ENCODE results near the gene HM13. TPM values are rescaled to one million over a fixed set of nuclear protein-coding genes. Genes with fewer than 3 reads are reported as not detected.
"Not testable (repeated sequence)": the region's sequence is repeated elsewhere in the genome, so short reads cannot be mapped to it uniquely, and the experiment has no call there.

Gene HM13
- total RNA-seq, 1 donor from 2014 or later = 46.7 TPM

GRCh38 chr20:31497838-31498540 lies 16.3 kb upstream of the HM13 start:
- ATAC-seq (peak; percentile 14), DNase-seq (ENCODE audit: missing footprints) (no peak)
- intact Hi-C loops (cut with DNase I) = no loop called here

DNA sequence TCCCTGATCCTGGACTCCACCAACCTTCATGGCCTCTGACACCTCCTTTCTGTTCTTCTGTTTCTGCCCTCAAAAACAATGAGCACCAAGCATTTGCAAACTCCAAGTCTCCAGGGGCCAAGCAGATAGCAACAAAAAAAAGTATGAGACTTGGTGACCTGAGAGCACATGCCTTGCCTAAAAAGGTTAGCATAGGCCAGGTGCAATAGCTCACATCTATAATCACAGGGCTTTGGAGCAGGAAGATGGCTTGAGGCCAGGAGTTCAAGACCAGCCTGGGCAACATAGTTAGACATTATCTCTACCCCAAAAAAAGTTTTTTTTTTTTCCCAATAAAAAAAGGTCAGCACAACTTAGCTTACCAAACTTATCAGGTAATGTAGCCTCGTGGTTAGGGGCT lies 13.7 kb upstream of the HM13 start:
- no peak for DNase-seq (ENCODE audit: missing footprints)

DNA sequence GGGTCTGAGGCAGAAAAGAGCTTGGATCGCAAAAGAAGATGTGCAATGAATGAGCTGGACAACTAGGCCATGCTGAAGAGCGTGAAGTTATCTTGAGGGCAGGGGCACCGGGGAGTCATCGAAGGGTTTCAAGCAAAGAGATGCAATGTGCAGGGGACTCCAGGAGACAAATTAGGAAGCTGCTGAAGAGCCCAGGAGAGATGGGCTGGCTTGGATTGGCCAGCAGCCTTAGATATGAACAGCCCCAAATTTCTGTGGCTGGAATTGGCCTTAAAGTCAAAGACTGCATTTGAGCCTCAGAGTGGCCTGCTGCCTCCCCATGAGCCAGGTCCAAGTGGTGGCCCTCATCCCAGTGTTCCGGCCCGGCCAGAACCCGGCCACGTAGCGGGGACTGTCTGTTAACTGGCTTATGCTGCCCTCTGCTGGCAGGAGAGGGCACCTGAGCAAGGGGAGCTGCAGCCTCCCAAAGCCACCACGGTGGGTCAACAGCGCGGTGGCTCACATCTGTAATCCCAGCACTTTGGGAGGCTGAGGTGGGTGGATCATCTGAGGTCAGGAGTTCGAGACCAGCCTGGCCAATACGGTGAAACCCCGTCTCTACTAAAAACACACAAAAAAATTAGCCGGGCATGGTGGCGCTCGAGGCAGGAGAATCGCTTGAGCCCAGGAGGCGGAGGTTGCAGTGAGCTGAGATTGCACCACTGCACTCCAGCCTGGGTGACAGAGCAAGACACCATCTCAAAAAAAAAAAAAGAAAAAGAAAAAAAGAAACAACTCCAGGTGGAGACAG lies 11.2 kb upstream of the HM13 start:
- peak; percentile 94 for DNase-seq (ENCODE audit: missing footprints)
- peak; percentile 99 for ATAC-seq
- intact Hi-C loops (cut with DNase I) = loop anchor here (1.0 kb wide), 1 partner anchor 43 kb away; no protein-coding TSS in a partner anchor

More for the DNA sequence above, 13.7 kb upstream of the HM13 start:
- intact Hi-C loops (cut with DNase I) = no loop called here
- ATAC-seq = no peak

GRCh38 chr20:31505903-31506302 lies 8.3 kb upstream of the HM13 start:
- no peak for ATAC-seq
- DNase-seq (ENCODE audit: missing footprints) = no peak
- intact Hi-C loops (cut with DNase I) = no loop called here

- DNase-seq (ENCODE audit: missing footprints) (no peak), ATAC-seq (no peak)
- intact Hi-C loops (cut with DNase I) = no loop called here
Observed at GRCh38 chr20:31508517-31509244, 5.6 kb upstream of the HM13 start.

GRCh38 chr20:31515072-31515774 lies 981 bp downstream of the HM13 start:
- intact Hi-C loops (cut with DNase I) = no loop called here
- ATAC-seq = no peak

GRCh38 chr20:31515775-31516107 lies 1.5 kb downstream of the HM13 start:
- ATAC-seq = no peak
- intact Hi-C loops (cut with DNase I) = no loop called here
- DNase-seq (ENCODE audit: missing footprints) = no peak

More at GRCh38 chr20:31515072-31515774, 981 bp downstream of the HM13 start:
- no peak for DNase-seq (ENCODE audit: missing footprints)

GRCh38 chr20:31516166-31516565 lies 1.9 kb downstream of the HM13 start:
- DNase-seq (ENCODE audit: missing footprints) (no peak), ATAC-seq (no peak)
- intact Hi-C loops (cut with DNase I) = no loop called here

- intact Hi-C loops (cut with DNase I) = no loop called here
- ATAC-seq = no peak
Observed at GRCh38 chr20:31516651-31517050, 2.4 kb downstream of the HM13 start.

DNA sequence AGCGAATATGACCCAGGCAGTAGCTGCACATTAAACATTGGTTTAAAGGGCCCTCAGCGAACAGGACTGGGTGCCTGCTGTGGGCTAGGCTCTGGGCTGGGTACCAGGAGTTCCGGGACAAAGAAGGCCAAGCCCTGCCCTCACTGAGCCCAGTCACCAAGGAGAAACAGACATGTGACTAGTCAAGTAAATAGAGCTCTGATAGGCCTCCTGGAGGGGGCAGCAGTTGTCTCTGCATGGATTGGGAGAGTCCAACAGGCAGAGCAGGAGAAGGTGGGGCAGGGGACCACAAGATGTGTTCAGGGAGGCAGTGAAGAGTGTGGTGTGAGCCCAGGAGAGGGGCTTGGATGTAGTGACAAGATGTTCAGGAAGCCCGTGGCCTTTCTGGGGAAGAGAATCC lies 3.1 kb downstream of the HM13 start:
- intact Hi-C loops (cut with DNase I) = no loop called here
- DNase-seq (ENCODE audit: missing footprints) = no peak
- no peak for ATAC-seq

More at GRCh38 chr20:31516651-31517050, 2.4 kb downstream of the HM13 start:
- DNase-seq (ENCODE audit: missing footprints) = no peak

GRCh38 chr20:31521267-31521666 lies 7.0 kb downstream of the HM13 start:
- ATAC-seq; intact Hi-C loops (cut with DNase I): not testable (repeated sequence)

GRCh38 chr20:31522731-31523130 lies 8.5 kb downstream of the HM13 start:
- DNase-seq (ENCODE audit: missing footprints) (no peak), ATAC-seq (no peak)
- intact Hi-C loops (cut with DNase I) = no loop called here

More at GRCh38 chr20:31521267-31521666, 7.0 kb downstream of the HM13 start:
- DNase-seq (ENCODE audit: missing footprints) = not testable (repeated sequence)

DNA sequence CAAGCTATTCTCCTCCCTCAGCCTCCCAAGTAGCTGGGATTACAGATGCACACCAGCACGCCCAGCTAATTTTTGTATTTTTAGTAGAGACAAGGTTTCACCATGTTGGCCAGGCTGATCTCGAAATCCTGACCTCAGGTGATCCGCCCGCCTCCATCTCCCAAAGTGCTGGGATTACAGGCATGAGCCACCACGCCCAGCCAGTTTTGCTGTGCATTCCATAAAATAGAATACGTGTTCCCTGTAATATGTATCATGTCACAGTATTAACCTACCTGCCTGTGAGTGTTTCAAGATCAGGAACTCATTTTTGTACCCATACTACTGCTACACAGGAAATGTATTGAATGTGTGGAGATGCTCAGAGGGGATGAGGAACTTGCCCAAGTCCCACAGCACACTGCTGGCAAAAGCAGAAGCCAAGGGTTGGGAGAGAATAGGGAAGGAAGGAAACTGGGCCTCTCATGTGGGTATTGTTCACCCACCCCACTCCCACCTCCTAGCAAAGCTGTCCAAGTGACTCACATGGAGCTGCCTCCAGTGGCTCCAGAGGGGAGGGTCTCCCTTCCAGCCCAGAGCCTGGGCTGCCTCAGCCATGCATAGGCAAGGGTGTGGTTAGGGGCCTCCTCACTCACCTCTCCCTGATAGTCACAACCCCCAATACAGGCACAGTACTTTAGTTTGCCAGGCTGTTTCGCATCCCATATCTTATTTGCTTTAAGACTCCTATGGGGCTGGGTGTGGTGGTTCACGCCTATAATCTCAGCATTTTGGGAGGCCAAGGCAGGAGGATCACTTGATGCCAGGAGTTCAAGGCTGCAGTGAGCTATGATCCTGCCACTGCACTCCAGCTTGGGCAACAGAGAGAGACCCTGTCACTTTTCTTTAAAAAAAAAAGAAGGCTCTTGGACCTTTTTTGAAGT lies 9.4 kb downstream of the HM13 start:
- intact Hi-C loops (cut with DNase I) = no loop called here
- peak; percentile 67 for ATAC-seq

GRCh38 chr20:31527266-31527665 lies 13.0 kb downstream of the HM13 start:
- no peak for DNase-seq (ENCODE audit: missing footprints)
- intact Hi-C loops (cut with DNase I) = no loop called here
- ATAC-seq = no peak

More for the DNA sequence above, 9.4 kb downstream of the HM13 start:
- no peak for DNase-seq (ENCODE audit: missing footprints)

- ATAC-seq (no peak), DNase-seq (ENCODE audit: missing footprints) (no peak)
- intact Hi-C loops (cut with DNase I) = no loop called here
Observed at GRCh38 chr20:31535298-31535697, 21.1 kb downstream of the HM13 start.

GRCh38 chr20:31536575-31536974 lies 22.3 kb downstream of the HM13 start:
- intact Hi-C loops (cut with DNase I) = no loop called here
- ATAC-seq (no peak), DNase-seq (ENCODE audit: missing footprints) (no peak)

GRCh38 chr20:31537116-31537871 lies 23.1 kb downstream of the HM13 start:
- DNase-seq (ENCODE audit: missing footprints) = no peak
- intact Hi-C loops (cut with DNase I) = no loop called here
- ATAC-seq = no peak

All from Right ventricle myocardium inferior (tissue), 1 donor.